ENCODE data around the gene UBA5. TPM values are rescaled to one million over a fixed set of nuclear protein-coding genes. Genes with fewer than 3 reads are reported as not detected.

The UBA5 gene
- polyA plus RNA-seq, 3 donors, result 9.3 to 19.5 (median 13.8) TPM

DNA sequence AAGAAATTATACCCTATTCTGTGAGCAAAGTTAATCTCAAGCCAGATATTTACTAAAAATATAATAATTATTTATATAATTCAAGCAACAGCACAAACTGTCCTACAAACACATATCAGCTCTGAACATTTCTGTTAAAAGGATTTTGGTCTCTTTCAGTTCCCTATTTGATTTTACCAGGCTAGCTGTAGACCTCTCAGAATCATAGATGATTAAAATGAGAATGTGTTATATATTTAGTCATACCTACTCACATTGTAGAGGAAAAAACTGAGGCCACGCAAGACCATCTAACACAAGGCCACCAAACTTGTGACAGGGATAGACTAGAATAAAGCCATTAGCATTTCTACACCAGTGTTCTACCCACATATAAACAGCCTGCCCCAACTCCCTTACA is 34.5 kb upstream of the UBA5 start:
- Histone ChIP-seq H3K4me1 (ENCODE audit: control insufficient read depth in 1 of 2, insufficient read depth in 2 of 2, low read length in 2 of 2) (peaks cover 0 to 4% of the 10 kb centered on the region in 2 donors), H3K4me2 (replicated peaks; ENCODE audit: extremely low read depth, low read length, poor library complexity, severe bottlenecking) (no peak overlapping the region), H3K9ac (ENCODE audit: insufficient read depth, low read length, poor library complexity, severe bottlenecking) (no peak overlapping the region), H3K27ac (ENCODE audit: low read depth in 1 of 2, low read length in 2 of 2) (no peak overlapping the region), H3K79me2 (ENCODE audit: insufficient read depth, low read length) (no peaks in the 10 kb centered on the region), H3K9me3 (replicated peaks in 1 of 2; ENCODE audit: control insufficient read depth in 1 of 2, insufficient read depth in 1 of 2, low read length in 2 of 2) (no peaks in the 10 kb centered on the region), H3K36me3 (replicated peaks in 1 of 2; ENCODE audit: control insufficient read depth in 1 of 2, insufficient read depth in 2 of 2, low read length in 2 of 2) (peaks cover 14 to 21% of the 10 kb centered on the region in 2 donors), H2AFZ (ENCODE audit: insufficient read depth, low read depth, low read length, poor library complexity, severe bottlenecking) (no peak overlapping the region), H4K20me1 (ENCODE audit: insufficient read depth, low read length) (no peaks in the 10 kb centered on the region), H3K4me3 (replicated peaks in 1 of 3; ENCODE audit: low read depth in 2 of 3, low read length in 3 of 3) (no peak overlapping the region), H3K27me3 (ENCODE audit: control insufficient read depth in 2 of 2, insufficient read depth in 2 of 2, low read length in 2 of 2) (no peaks in the 10 kb centered on the region)
- Mint-ChIP-seq H3K27me3 (ENCODE audit: low read depth in 3 of 3) (no peaks in the 10 kb centered on the region), H3K27ac (no peak overlapping the region), H3K4me3 (no peak overlapping the region), H3K9me3 (peaks cover 0 to 8% (median 0%) of the 10 kb centered on the region in 7 donors), H3K36me3 (peaks cover 21 to 28% of the 10 kb centered on the region in 2 donors), H3K4me1 (peaks cover 6% of the 10 kb centered on the region)
- WGBS (ENCODE audit: insufficient coverage), result no CpG with 5 or more reads among the region's 1 CpG
- DNase-seq, result no peak
- TF ChIP-seq, protein P1, sequence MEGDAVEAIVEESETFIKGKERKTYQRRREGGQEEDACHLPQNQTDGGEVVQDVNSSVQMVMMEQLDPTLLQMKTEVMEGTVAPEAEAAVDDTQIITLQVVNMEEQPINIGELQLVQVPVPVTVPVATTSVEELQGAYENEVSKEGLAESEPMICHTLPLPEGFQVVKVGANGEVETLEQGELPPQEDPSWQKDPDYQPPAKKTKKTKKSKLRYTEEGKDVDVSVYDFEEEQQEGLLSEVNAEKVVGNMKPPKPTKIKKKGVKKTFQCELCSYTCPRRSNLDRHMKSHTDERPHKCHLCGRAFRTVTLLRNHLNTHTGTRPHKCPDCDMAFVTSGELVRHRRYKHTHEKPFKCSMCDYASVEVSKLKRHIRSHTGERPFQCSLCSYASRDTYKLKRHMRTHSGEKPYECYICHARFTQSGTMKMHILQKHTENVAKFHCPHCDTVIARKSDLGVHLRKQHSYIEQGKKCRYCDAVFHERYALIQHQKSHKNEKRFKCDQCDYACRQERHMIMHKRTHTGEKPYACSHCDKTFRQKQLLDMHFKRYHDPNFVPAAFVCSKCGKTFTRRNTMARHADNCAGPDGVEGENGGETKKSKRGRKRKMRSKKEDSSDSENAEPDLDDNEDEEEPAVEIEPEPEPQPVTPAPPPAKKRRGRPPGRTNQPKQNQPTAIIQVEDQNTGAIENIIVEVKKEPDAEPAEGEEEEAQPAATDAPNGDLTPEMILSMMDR (IDR thresholded peaks at IDR 0.05), result no peak
- intact Hi-C loops (cut with micrococcal nuclease), result no loop called here

DNA sequence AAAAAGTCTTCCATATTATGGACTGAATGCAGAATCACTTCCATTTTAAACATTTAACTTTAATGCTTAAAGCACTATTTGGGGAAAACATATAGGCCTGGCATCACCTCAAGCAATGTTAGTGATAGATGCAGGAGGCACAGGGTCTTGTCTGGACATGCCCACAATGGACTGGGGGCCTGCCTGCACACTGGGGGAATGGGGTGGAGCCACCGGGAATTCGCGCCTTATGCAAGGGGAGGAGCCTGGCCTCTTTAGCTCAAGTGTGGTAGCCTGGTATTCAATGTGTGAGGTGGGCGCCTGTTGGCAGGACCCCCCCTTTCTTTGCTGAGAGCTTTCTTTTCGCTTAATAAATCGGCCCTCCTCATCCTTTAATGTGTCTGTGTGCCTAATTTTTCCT is 33.2 kb upstream of the UBA5 start:
- Mint-ChIP-seq H3K4me3 (no peak overlapping the region), H3K27ac (no peak overlapping the region), H3K36me3 (peaks cover 12 to 20% of the 10 kb centered on the region in 2 donors), H3K4me1 (peaks cover 6% of the 10 kb centered on the region), H3K27me3 (ENCODE audit: low read depth in 3 of 3) (no peaks in the 10 kb centered on the region), H3K9me3 (no peaks in the 10 kb centered on the region)
- 100% methylated on average over 3 of the region's 6 CpGs for WGBS (ENCODE audit: insufficient coverage)
- Histone ChIP-seq H3K4me1 (ENCODE audit: control insufficient read depth in 1 of 2, insufficient read depth in 2 of 2, low read length in 2 of 2) (peaks cover 0 to 4% of the 10 kb centered on the region in 2 donors), H3K9me3 (replicated peaks in 1 of 2; ENCODE audit: control insufficient read depth in 1 of 2, insufficient read depth in 1 of 2, low read length in 2 of 2) (no peaks in the 10 kb centered on the region), H4K20me1 (ENCODE audit: insufficient read depth, low read length) (no peaks in the 10 kb centered on the region), H3K4me2 (replicated peaks; ENCODE audit: extremely low read depth, low read length, poor library complexity, severe bottlenecking) (no peak overlapping the region), H3K27me3 (ENCODE audit: control insufficient read depth in 2 of 2, insufficient read depth in 2 of 2, low read length in 2 of 2) (no peaks in the 10 kb centered on the region), H3K79me2 (ENCODE audit: insufficient read depth, low read length) (no peaks in the 10 kb centered on the region), H2AFZ (ENCODE audit: insufficient read depth, low read depth, low read length, poor library complexity, severe bottlenecking) (no peak overlapping the region), H3K27ac (ENCODE audit: low read depth in 1 of 2, low read length in 2 of 2) (no peak overlapping the region), H3K36me3 (replicated peaks in 1 of 2; ENCODE audit: control insufficient read depth in 1 of 2, insufficient read depth in 2 of 2, low read length in 2 of 2) (peaks cover 14 to 17% of the 10 kb centered on the region in 2 donors), H3K4me3 (replicated peaks in 1 of 3; ENCODE audit: low read depth in 2 of 3, low read length in 3 of 3) (no peak overlapping the region), H3K9ac (ENCODE audit: insufficient read depth, low read length, poor library complexity, severe bottlenecking) (no peak overlapping the region)
- no peak for DNase-seq
- TF ChIP-seq, protein P1 (IDR thresholded peaks at IDR 0.05), result no peak
- intact Hi-C loops (cut with micrococcal nuclease), result no loop called here

Measured in CD14-positive monocyte (primary cell).